Activated naive CD8-positive, alpha-beta T cell treated with anti-CD3 and anti-CD28 coated beads, Interleukin-2, amount 50 U/mL, for 16 hours (primary cell): ENCODE measurements around the gene TEDC1.

Source experiments
- DNase-seq: peaks from one replicate; pipeline ENCODE4 v3.0.0-alpha.2; 2020; ENCODE audit warnings: low read depth, low spot score

TEDC1 gene, protein sequence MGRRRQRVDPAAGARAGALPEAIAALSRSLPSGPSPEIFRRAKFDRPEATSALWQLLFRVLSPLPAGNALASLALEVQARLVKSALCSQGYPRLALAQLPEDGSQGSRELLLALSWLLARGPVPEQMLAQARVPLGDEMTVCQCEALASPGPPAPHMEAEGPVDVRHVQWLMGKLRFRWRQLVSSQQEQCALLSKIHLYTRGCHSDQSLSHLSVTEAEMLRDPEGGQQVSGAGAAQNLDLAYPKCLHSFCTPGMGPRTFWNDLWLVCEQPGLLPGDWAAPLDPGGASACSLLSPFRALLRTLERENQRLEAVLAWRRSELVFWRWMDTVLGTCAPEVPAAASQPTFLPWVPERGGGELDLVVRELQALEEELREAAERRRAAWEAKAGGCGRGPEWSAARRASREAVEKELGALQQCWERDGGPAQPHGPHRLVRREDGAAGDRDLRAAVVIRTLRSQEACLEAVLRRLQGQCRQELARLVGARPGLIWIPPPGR

DNA sequence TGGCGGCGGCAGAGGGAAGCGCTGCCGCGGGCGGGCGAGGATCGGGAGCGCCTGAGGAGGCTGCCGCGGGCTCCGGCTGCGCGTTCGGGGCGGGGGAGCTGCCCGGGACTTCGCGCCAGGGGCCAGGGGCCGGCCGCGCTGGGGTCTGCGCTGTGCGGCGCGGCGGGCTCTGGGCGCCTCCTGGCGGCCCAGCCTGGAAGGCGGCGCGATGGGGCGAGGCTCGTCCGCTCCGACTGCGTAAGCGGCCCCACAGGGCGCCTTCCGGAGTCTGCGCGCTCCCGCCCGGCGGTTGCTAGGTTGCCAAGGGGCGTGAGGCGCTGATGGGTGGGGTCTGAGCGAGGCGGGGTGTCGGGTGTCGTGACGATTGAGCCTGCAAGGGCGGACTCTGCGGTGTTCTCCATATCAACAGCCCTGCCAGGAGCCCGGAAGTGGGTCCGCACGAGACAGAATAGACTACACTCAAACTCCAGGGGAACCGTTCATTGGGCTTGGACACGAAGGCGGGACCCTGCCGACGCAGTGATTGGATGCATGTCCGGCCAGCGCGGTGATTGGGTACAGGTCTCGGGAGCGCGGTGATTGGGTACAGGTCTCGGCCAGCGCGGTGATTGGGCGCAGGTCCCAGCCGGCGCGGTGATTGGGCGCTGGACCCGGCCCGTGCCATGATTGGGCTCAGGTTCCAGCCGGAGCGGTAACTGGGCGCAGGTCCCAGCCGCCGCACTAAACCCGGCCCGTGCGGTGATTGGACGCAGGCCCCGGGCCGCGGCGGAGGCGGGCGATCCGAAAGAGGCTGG is at the start of gene TEDC1:
TEDC1 (plus strand) TSS at position 675 of the 794 bp plus-strand sequence. CDS start 130 bp downstream, outside the sequence.
- peak; percentile 98 for DNase-seq

DNA sequence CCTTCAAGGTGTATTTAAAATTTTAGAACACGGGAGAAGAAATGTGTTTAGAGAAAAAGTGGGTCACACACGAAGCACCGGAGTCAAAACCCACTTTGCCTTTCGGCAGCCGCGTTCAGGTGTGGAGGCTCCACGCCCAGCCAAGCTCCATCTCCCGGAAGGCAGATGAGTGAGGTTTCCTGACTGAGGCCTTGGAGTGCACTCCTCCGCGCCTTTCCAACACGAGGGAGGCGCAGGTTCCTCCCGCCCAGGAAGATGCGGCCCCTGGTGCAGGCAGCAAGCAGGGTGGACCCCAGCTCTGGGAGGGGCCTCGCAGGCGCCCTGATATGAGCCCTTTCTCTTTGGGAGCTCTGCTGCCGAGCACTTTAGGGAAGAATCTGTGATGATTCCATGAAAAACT is 48.9 kb upstream of the TEDC1 start:
- DNase-seq: no peak

DNA sequence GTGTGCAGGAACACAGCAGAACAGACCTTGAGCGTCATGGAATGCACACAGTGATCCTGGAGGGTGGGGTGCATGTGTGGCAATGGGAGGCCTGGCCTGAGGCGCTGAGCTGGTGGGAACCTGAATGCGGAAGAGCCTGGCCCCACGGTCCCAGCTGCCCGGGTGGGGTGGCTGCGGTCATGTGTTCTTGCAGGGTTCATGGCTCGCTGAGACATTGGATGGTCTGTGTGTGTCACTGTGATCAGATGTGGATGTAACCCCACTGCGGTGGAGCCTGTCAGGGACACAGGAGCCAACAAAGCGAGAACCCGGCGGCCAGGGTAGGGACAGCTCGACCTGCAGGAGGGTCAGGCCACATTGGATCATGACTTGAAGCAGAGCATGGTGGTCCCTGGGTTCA is 48.2 kb upstream of the TEDC1 start:
- no peak for DNase-seq

DNA sequence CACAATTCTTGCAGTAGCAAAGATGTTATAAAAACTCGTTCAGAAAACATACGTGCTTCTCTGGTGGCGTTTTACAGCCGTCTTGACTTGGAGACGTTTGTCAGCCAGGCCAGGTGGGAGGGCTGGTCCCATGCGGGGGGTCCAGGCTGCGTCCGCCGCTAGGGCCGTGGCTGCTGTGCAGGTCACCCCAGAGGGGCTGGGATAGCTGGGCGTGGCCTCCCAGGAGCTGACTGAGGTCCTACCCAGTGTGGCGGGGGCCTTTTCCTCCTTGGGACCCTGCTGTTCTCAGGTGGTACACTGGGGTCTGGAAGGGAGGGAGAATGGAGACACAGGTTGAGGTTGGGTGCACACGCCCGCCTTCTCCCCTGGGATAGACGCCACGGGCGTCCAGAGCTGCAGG is 46.2 kb upstream of the TEDC1 start:
- no peak for DNase-seq

DNA sequence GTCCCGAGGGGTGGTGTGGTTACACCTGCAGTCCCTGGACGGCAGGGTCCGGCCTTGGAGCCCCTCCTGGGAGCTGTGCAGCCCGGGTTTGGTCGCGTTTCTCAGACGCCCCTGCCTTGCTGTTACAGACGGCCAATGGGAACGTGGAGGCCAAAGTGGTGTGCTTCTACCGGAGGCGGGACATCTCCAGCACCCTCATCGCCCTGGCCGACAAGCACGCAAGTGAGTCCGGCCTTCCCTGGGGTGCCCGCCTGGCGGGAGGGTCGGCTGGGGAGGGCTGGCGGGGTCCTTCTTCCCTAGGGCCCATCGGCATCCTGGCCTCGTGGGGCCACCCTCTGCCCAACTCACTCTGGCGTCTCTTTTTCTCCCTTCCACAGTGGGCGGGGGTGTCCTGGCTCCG is 45.8 kb upstream of the TEDC1 start:
- DNase-seq: no peak

DNA sequence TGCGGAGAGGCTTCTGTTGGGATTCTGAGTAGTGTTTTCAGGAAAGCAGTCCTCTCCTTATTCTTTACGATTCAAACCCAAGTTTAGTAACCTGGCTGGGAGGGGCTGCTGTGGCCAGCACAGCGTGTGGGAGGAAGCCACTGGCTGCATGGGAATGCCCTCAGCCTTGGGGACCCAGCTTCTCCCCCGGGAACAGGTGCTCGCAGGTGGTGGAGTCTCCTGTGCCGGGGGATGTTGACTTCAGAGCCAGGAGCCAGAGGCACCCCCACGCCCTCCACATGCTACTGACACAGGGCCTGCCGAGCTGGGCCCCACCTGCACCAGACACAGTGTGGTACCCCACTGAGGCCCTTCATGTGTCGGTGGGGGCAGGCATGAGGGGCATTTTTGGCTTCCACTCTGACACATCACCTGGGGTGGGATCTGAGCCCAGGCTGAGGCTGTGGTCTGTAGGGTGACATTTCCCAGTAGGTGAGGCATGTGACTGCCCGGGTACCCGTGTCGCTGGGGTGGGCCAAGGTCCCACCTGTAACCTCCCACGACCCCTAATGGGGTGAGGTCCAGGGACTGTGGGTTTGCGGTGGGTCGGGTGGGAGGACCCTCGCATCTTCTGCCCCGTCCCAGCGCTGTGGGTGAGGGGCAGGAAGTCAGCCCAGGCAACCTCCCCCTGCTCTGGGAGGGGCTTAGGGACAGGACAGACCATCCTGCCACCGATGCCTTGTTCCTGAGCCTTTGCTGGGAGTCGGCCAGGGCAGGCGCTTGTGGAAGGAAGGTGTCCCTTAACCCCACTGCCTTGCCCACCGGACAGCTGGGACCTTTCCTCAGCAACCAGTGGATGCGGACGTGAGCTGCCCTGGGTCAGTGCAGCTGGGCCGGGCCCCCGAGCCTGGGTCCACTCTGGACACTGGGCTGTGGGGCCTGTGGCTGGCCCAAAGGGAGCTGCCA is 44.9 kb upstream of the TEDC1 start:
- no peak for DNase-seq

DNA sequence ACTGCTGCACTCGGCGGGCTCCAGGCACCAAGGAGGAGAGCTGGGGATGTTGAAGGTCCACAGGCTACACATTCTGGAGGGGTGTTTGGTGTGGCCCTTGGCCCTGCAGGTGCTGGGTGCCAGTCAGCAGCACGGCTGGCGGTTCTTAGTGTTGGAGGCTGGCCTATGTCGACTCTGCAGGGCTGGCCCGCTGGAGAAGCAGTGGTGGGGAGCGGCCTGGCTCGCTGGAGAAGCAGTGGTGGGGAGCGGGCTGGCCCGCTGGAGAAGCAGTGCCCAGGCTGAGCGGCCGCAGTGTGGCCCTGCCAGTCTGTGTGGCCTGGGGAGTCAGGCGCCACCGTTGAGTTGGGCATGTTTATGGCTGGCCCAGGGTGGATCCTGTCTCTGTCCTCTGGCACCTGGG is 44.1 kb upstream of the TEDC1 start:
- no peak for DNase-seq

DNA sequence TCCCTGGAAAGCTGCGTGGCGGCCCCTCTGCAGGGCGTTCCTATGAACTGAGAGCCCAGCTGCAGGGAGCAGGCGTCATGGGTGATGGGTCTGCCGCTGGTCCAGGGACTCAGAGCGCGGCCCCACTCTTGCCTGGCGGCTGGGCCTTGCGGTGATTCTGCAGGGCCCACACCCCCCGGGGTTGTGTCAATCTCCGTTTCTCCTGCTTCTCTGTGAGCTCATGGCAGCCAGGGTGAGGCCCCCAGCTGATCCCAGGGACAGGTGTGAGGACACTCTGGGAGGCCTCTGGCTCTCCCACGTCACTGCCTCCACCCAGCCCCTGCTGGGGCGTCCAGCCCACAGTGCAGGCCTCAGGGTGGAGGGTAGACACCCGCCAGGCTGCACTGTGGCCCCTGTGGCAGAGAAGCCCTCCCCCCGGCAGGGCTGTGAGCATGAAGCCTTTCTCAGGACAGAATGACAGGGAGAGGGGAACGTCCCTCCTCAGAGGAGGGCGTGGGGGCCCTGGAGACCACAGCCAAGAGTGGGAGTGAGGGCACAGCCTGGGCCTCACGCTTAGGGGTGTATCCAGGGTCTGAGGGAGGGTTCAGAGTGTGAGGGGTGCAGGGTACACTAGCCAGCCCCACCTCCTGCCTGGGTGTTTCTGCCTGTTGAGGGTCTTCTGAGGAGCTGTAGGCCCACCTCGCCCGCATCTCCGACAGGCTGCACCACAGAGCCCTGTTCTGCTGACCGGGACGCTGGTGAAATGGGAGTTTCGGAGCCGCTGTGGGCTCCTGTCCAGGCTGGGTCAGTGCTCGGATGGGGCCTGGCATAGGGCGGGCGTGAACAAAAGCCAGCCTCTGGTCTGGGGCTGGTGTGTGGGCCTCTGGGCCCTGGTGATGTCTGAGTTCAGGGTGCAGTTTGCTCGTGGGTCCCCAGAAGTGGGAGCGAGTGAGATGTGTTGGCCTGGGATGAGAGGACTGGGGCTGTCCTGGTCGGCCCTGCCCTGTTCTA is 43.1 kb upstream of the TEDC1 start:
- no peak for DNase-seq

DNA sequence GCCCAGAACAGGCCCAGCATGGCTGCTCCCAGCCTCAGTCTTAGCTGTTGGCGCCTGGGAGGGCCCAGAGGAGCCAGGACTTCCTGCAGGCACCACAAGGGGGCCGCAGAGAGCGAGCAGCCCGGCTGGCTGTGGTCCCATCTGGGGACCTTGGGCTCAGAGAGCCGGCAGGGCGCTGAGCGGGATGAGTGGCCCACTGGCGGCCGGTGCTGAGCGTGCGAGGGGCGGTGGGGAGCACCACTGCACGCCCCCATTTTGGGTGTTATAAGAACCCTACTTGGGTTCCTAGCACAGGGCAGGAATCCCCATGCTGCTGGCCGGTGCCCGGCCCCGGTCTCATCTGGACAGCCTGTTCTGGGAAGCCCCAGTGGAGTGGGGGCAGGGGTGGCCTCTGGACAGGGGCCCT is 42.3 kb upstream of the TEDC1 start:
- DNase-seq: peak; percentile 13

DNA sequence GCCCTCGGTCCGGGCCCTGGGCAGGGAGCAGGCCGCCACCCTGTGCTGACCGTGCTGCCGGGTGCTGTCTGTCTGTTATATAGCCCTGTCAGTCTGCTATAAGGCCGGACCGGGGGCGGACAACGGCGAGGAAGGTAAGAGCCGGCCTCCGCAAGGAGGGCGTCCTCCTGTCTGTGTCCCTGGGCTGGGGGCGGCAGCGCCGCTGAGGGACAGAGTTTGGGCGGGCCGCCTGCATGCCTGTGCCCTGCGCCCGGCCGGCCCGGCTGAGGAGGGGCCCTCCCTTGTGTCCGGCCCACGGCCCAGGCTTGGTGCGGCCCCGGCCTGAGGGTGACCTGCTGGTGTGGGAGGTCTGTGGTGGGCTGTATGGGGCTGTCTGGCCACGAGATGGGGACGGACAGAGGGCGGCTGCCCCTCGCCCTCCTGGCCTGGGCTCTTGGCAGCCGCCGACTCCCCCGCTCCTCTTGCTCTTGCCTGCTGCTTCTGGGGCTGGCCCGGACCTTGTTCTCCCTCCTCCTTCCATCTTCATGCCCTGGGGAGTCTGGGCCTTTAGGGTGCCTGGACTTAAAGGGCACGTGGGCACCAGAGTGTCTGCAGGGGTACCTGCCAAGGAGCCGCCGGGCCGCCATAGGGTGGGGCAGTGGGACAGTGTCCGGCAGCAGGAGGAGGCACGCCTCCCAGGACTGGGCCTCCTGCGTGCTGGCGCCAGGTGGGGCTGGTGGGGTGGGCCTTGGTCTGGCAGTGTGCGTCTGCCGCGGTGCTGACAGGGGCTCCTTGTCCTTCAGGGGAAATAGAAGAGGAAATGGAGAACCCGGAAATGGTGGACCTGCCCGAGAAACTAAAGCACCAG is 41.5 kb upstream of the TEDC1 start:
- no peak for DNase-seq

DNA sequence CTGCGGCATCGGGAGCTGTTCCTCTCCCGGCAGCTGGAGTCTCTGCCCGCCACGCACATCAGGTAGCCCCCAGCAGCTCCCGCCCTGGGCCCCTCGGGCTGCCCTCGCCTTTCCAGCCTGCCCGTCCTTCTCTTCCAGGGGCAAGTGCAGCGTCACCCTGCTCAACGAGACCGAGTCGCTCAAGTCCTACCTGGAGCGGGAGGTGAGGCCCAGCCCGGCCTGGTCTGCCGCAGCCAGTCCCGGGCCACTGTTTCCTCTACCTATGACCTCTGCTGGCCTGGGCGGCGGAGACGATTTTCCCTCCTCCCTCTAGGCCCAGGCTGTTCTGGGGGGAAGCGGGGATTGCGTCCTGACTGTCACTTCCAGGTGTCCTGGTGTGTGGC is 40.9 kb upstream of the TEDC1 start:
- DNase-seq: no peak

DNA sequence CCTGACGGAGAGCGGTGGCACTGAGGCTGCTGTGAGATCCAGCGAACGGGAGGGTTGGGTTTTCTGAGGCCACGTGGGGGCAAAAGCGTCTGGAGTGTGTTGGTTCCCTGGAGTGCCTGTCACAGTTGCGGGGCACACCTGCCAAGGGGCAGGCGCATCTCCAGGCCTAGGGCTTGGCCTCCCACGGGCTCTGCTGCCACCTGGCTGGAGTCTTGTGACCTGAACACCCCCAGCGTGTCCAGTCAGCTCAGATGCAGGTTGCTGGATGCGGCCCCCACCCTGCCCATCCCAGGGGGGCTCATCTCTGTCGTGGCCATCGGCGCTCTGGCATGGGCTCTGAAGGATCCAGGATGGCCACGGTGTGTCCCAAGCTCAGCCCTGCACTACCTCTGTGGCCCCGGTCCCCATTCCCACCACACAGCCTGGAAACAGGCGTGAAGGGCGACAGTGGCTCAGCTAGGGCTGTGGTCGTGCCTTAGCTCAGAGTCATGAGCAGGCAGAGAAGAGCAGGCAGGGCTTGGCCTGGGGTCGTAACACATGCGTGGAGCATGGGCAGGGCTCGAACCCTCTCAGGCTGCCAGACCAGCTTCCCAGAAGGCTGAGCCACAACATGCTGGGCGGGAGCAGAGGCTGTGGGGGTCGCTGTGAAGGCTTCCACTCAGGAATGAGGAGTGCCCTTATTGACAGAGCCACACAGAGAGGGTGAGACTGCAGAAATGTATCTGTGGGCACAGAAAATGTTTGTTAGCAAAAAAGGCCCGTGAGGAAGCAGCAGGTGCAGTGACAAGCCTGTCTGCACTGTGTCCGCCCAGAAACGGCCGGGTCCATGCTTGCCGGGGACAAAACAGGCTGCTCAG is 40.0 kb upstream of the TEDC1 start:
- DNase-seq: no peak

DNA sequence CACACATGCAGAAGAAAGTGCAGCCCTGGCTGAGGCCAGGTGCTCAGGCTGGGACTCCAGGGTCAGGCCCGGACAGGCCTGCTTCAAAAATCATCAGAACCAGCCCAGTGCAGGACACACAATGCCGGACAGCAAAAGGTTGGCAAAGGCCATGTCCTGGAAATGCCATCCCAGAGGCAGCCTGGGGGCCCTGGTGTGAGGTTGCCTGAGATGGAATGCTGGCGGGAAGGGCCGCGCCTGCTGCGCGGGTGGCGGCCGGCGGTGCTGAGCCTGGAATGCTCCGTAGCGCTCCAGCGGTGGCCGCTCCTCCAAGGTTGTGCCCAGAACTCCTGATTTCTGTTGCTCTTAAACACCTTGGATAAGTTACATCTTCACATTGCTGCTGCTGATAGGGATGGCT is 38.1 kb upstream of the TEDC1 start:
- no peak for DNase-seq

DNA sequence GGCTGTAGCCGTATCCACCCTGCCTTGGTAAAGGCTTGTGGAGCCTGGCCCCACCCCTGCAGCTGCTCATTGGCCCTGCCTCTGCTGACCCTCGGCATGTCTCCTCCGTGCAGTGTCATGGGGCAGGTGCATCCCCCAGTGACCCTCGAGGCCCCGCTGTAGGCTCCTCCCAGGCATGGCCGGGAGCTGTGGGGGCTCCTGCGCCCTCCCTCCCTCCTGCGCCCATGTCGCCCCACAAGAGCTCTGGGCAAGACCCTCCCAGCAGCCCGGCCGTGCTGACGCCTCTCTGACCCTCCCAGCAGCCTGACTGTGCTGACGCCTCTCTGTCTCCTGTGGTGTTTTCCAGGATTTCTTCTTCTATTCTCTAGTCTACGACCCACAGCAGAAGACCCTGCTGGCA is 37.2 kb upstream of the TEDC1 start:
- DNase-seq: no peak

DNA sequence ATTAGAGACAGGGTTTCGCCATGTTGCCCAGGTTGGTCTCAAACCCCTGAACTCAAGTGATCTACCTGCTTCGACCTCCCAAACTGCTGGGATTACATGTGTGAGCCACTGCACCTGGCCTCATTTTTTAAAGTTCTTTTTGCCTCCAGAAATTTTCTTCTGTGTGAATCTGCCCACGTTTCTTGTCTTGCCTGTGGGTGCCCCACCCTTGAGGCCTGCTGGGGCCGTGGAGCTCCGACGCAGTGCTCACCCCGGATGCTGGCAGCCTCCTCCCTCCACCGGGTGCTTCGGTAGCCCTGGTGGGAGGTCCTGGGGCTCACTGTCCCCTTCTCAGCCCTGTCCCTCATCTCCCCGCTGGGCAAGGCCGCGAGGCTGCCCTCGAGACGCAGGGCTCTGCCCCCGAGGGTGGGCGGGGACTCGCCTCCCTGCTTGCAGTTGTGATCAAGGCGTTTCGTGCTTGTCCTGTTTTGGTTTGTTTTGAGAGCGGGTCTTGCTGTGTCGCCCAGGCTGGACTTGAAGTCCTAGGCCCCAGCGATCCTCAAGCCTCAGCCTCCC is 35.9 kb upstream of the TEDC1 start:
- DNase-seq: no peak

DNA sequence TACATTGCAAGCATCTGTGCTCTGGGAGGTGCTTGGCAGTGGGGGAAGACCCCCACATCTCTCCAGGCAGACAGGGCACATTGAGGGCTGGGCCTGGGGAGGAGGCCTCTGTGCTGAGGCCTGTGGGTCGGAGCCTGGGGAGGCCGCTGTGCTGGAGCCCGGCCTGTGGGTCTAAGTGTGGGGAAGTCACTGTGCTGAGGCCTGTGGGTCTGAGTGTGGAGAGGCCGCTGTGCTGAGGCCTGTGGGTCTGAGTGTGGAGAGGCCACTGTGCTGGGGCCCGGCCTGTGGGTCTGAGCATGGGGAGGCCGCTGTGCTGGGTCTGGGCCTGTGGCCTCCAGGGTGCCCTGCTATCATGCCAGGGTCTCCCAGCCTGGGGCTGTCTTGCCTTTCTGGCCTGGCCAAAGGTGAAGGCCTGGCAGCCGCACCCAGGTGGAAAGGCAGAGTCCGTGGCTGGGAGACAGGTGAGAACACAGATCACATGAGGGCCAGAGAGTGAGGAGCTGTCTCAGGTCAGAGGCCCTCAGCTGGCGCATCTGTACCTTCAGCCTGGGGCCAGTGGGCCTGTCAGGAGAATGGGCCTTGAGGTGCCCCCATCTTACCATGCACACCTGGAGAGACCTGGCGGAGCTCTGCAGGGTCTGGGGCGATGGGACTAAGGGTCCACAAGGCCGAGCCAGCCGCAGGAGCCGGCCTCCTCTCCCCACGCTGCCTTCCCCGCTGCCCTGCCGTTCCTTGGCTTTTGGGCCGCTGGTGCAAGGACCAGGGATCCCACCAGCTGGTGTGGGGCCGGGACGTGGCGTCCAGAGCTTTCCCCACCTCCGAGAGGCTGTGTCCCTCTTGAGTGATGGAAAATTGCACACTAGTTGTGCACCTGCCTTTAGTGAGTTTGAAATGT is 35.0 kb upstream of the TEDC1 start:
- no peak for DNase-seq
